Loucy (cell line): Measurements from ENCODE around the gene TPSD1.
"Not testable (repeated sequence)": the region's sequence is repeated elsewhere in the genome, so short reads cannot be mapped to it uniquely, and the experiment has no call there.

Source experiments
- CTCF ChIP-seq: fragments of 200-600 bp; sonication (generic); conservative IDR thresholded peaks from 2 replicates; pipeline ENCODE4 v1.5.1; 2014; ENCODE audit warnings: mild to moderate bottlenecking, antibody characterized with exemption, low read length
- EZH2phosphoT487 ChIP-seq: fragments of 200-600 bp; IDR thresholded peaks from 2 replicates; pipeline ENCODE4 v1.6.1; 2018; ENCODE audit warnings: antibody characterized with exemption, mild to moderate bottlenecking, moderate library complexity, borderline replicate concordance

GRCh38 chr16:1269418-1269817 lies 13.5 kb downstream of the TPSD1 start:
- not testable (repeated sequence) for TF ChIP-seq CTCF, EZH2phosphoT487
